ENCODE data around the gene PTPRM.
A peak's percentile ranks its signal among the peaks of the same experiment; 100 is the strongest.

The PTPRM gene

GRCh38 chr18:8139891-8140406 lies 572.8 kb downstream of the PTPRM start:
- CTCF ChIA-PET: no interaction called here
- no peaks in the 10 kb centered on the region for H3K9me3 ChIP-seq (ENCODE audit: control insufficient read depth, insufficient read depth, low read depth, low read length)
- no peak for TF ChIP-seq SCRT1 (tag by site-specific recombination; IDR thresholded peaks at IDR 0.05; ENCODE audit: borderline replicate concordance)
- TF ChIP-seq ZBTB20 (tag by site-specific recombination; IDR thresholded peaks at IDR 0.05): no peak
- TF ChIP-seq ZNF501 (tag by site-specific recombination; IDR thresholded peaks at IDR 0.05): no peak
- no peak for TF ChIP-seq SP7 (tag by site-specific recombination; IDR thresholded peaks at IDR 0.05)
- no peak for TF ChIP-seq ZNF610 (tag by site-specific recombination; IDR thresholded peaks at IDR 0.05; ENCODE audit: borderline replicate concordance)
- TF ChIP-seq ZNF121 (tag by site-specific recombination; IDR thresholded peaks at IDR 0.05): no peak
- TF ChIP-seq ZNF518A (tag by site-specific recombination; conservative IDR thresholded peaks at IDR 0.05; ENCODE audit: low read depth): no peak
- H3K4me1 ChIP-seq (ENCODE audit: control insufficient read depth, insufficient read depth, low read length): no peaks in the 10 kb centered on the region
- no peak overlapping the region for H3K4me3 ChIP-seq (ENCODE audit: low read depth, low read length)
- H3K36me3 ChIP-seq (ENCODE audit: control insufficient read depth in 2 of 2, insufficient read depth in 1 of 2, low read length in 2 of 2): no peaks in the 10 kb centered on the region
- POLR2A ChIA-PET: no interaction called here
- no peak overlapping the region for H3K27ac ChIP-seq (ENCODE audit: extremely low read depth, low read depth, low read length)

GRCh38 chr18:8140841-8141501 lies 573.9 kb downstream of the PTPRM start:
- POLR2A ChIA-PET: no interaction called here
- CTCF ChIA-PET: no interaction called here
- TF ChIP-seq ZNF37A (tag by site-specific recombination; IDR thresholded peaks at IDR 0.05): no peak
- no peak for TF ChIP-seq ZSCAN30 (tag by site-specific recombination; IDR thresholded peaks at IDR 0.05)
- TF ChIP-seq ZNF518A (tag by site-specific recombination; conservative IDR thresholded peaks at IDR 0.05; ENCODE audit: low read depth): no peak
- peak; percentile 36; the same call in 1 of the 2 replicates for TF ChIP-seq ZFHX2 (tag by site-specific recombination; conservative IDR thresholded peaks at IDR 0.05)
- 0 out of 2 replicates have a peak, but pooled peaks have one; percentile 21 for TF ChIP-seq EGR2 (tag by site-specific recombination; IDR thresholded peaks at IDR 0.05; ENCODE audit: low read depth)
- no peaks in the 10 kb centered on the region for H3K9me3 ChIP-seq (ENCODE audit: control insufficient read depth, insufficient read depth, low read depth, low read length)
- H3K27ac ChIP-seq (ENCODE audit: extremely low read depth, low read depth, low read length): no peak overlapping the region
- no peaks in the 10 kb centered on the region for H3K4me1 ChIP-seq (ENCODE audit: control insufficient read depth, insufficient read depth, low read length)
- H3K4me3 ChIP-seq (ENCODE audit: low read depth, low read length): no peak overlapping the region
- H3K36me3 ChIP-seq (ENCODE audit: control insufficient read depth in 2 of 2, insufficient read depth in 1 of 2, low read length in 2 of 2): no peaks in the 10 kb centered on the region

All from HEK293 (cell line).